Keratinocyte (primary cell): ENCODE measurements around the gene BFSP2. TPM values are rescaled to one million over a fixed set of nuclear protein-coding genes. Genes with fewer than 3 reads are reported as not detected.

Experiments
- DNase-seq: peaks from one replicate; pipeline ENCODE4 v3.0.0-alpha.2; 2011; ENCODE audit warnings: low read depth, missing footprints, low spot score
- FAIRE-seq: peaks from 2 replicates; lab custom pipeline; 2011; peaks lifted over from hg19 to GRCh38; lab: Jason Lieb, UNC
- H2AFZ ChIP-seq: 2 replicates; pipeline ENCODE4 v1.6.0; 2012; ENCODE audit warnings: low read length, control low read depth, inconsistent platforms; ENCODE audit not compliant: control insufficient read depth
- H3K27ac ChIP-seq: 2 replicates; pipeline ENCODE4 v1.5.1; 2011; ENCODE audit warnings: low read length; ENCODE audit not compliant: control insufficient read depth, insufficient read depth
- H3K27me3 ChIP-seq: 3 replicates; pipeline ENCODE4 v1.6.0; 2011; ENCODE audit warnings: low read length; ENCODE audit not compliant: control insufficient read depth, insufficient read depth; ENCODE audit errors: extremely low read depth
- H3K36me3 ChIP-seq, 2 experiments: 2 replicates in 1 of 2; 3 replicates in 1 of 2; pipeline ENCODE4 v1.5.1; 2011; ENCODE audit warnings: low read length in 2 of 2, mild to moderate bottlenecking in 1 of 2; ENCODE audit not compliant: control insufficient read depth in 2 of 2, insufficient read depth in 2 of 2; ENCODE audit errors: extremely low read depth in 1 of 2
- H3K4me1 ChIP-seq: 3 replicates; pipeline ENCODE4 v1.5.1; 2011; ENCODE audit warnings: low read length; ENCODE audit not compliant: control insufficient read depth, insufficient read depth; ENCODE audit errors: extremely low read depth
- H3K4me2 ChIP-seq: 3 replicates; pipeline ENCODE4 v1.6.0; 2011; ENCODE audit warnings: low read depth, low read length; ENCODE audit not compliant: control insufficient read depth, insufficient read depth; ENCODE audit errors: extremely low read depth
- H3K4me3 ChIP-seq, 3 experiments: fragments of 200-600 bp in 1 of 3; sonication (generic) in 1 of 3; 2 replicates in 2 of 3; 3 replicates in 1 of 3; pipeline ENCODE4 v1.5.1; 2011 to 2016; ENCODE audit warnings: low read length in 3 of 3, mild to moderate bottlenecking in 3 of 3, control low read depth in 2 of 3, inconsistent platforms in 1 of 3, low read depth in 1 of 3, mixed read lengths in 1 of 3, mixed run types in 1 of 3, moderate library complexity in 1 of 3; ENCODE audit not compliant: control insufficient read depth in 2 of 3, insufficient read depth in 2 of 3; ENCODE audit errors: extremely low read depth in 1 of 3
- H3K79me2 ChIP-seq: 2 replicates; pipeline ENCODE4 v1.6.0; 2012; ENCODE audit warnings: low read length; ENCODE audit not compliant: control insufficient read depth, insufficient read depth
- H3K9ac ChIP-seq: 3 replicates; pipeline ENCODE4 v1.6.0; 2011; ENCODE audit warnings: low read length; ENCODE audit not compliant: control insufficient read depth, insufficient read depth; ENCODE audit errors: extremely low read depth
- H3K9me1 ChIP-seq: 3 replicates; pipeline ENCODE4 v1.6.0; 2011; ENCODE audit warnings: low read length; ENCODE audit not compliant: control insufficient read depth, insufficient read depth; ENCODE audit errors: extremely low read depth
- H3K9me3 ChIP-seq: 2 replicates; pipeline ENCODE4 v1.5.1; 2012; ENCODE audit warnings: low read depth, low read length; ENCODE audit not compliant: control insufficient read depth
- H4K20me1 ChIP-seq: 3 replicates; pipeline ENCODE4 v1.6.0; 2011; ENCODE audit warnings: low read length; ENCODE audit not compliant: control insufficient read depth, insufficient read depth; ENCODE audit errors: extremely low read depth
- EZH2 ChIP-seq: IDR thresholded peaks from one replicate; pipeline ENCODE4 v1.6.1; 2012; ENCODE audit warnings: inconsistent platforms, mild to moderate bottlenecking, low read length, moderate library complexity
- dilution Hi-C: fragments of 300-500 bp; cut with MboI; formaldehyde crosslinking; loops from one replicate; pipeline ENCODE4 v1.7.0; 2020; ENCODE audit warnings: low sequenced_read_pairs; ENCODE audit not compliant: extremely low pct_ligation_motif_present
- polyA plus RNA-seq, 5 experiments: library from polyadenylated mRNA; depleted of rRNA in 3 of 5; stranded (reverse) in 3 of 5; stranded (forward) in 1 of 5; unstranded in 1 of 5; fragments of >200 nt; gene quantifications; 1 replicate in 1 of 5; 2 replicates in 3 of 5; 3 replicates in 1 of 5; pipeline versions ENCODE4 v1.2.1 to v1.2.3, GENCODE V29; 2011 to 2012; ENCODE audit warnings: missing spikeins in 2 of 5, low read depth in 1 of 5, low replicate concordance in 1 of 5
- TF ChIP-seq, protein P1 (sequence below), 3 experiments: IDR thresholded peaks in 1 of 3; conservative IDR thresholded peaks in 1 of 3; optimal IDR thresholded peaks in 1 of 3; 2 replicates in 2 of 3; 3 replicates in 1 of 3; pipeline versions ENCODE3 to v1.5.1; 2011; ENCODE audit warnings: low read length in 3 of 3, mild to moderate bottlenecking in 3 of 3, moderate library complexity in 2 of 3, control low read depth in 1 of 3, inconsistent platforms in 1 of 3; ENCODE audit not compliant: insufficient read depth in 2 of 3; ENCODE audit errors: extremely low read depth in 1 of 3

BFSP2 gene
- polyA plus RNA-seq, 1 donor (not counting 4 experiments of a cell fraction or from before 2014, with no cell fraction given), result not detected

DNA sequence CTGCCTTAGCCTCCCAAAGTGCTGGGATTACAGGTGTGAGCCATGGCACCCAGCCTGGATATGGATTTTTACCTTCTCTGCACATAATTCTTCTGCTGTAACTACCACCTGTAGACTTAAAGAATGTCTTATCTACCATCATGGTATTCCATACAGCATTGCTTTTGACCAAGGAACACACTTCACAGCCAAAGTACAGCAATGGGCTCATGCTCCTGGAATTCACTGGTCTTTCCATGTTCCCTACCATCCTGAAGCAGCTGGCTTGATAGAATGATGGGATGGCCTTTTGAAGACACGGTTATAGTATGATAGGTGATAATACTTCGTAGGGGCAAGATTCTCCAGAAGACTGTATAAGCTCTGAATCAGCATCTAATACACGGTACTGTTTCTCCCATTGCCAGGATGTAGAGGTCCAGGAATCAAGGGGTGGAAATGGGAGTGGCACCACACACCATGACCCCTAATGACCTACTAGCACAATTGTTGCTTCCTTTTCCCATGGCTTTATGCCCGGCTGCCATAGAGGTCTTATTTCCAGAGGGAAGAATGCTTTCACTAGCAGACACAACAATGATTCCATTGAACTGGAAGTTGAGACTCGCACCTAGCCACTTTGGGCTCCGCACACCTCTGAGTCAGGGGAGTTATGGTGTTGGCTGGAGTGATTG is 112.7 kb downstream of the BFSP2 start:
- Histone ChIP-seq H4K20me1 (no peaks in the 10 kb centered on the region), H3K9me1 (no peaks in the 10 kb centered on the region), H3K4me3 (no peak overlapping the region), H3K4me2 (no peak overlapping the region), H3K36me3 (no peaks in the 10 kb centered on the region), H2AFZ (no peak overlapping the region), H3K27me3 (no peaks in the 10 kb centered on the region), H3K9me3 (no peaks in the 10 kb centered on the region), H3K4me1 (no peaks in the 10 kb centered on the region), H3K9ac (no peak overlapping the region), H3K79me2 (no peaks in the 10 kb centered on the region), H3K27ac (no peak overlapping the region)
- FAIRE-seq, result no peak
- dilution Hi-C loops, result no loop called here
- DNase-seq, result no peak
- no peak for TF ChIP-seq EZH2
- TF ChIP-seq, protein P1, sequence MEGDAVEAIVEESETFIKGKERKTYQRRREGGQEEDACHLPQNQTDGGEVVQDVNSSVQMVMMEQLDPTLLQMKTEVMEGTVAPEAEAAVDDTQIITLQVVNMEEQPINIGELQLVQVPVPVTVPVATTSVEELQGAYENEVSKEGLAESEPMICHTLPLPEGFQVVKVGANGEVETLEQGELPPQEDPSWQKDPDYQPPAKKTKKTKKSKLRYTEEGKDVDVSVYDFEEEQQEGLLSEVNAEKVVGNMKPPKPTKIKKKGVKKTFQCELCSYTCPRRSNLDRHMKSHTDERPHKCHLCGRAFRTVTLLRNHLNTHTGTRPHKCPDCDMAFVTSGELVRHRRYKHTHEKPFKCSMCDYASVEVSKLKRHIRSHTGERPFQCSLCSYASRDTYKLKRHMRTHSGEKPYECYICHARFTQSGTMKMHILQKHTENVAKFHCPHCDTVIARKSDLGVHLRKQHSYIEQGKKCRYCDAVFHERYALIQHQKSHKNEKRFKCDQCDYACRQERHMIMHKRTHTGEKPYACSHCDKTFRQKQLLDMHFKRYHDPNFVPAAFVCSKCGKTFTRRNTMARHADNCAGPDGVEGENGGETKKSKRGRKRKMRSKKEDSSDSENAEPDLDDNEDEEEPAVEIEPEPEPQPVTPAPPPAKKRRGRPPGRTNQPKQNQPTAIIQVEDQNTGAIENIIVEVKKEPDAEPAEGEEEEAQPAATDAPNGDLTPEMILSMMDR (optimal IDR thresholded peaks at IDR 0.05 in 1 of 3, IDR thresholded peaks at IDR 0.05 in 1 of 3, conservative IDR thresholded peaks at IDR 0.05 in 1 of 3; ENCODE audit: extremely low read depth in 1 of 3, insufficient read depth in 2 of 3, low read length in 3 of 3), result no peak

DNA sequence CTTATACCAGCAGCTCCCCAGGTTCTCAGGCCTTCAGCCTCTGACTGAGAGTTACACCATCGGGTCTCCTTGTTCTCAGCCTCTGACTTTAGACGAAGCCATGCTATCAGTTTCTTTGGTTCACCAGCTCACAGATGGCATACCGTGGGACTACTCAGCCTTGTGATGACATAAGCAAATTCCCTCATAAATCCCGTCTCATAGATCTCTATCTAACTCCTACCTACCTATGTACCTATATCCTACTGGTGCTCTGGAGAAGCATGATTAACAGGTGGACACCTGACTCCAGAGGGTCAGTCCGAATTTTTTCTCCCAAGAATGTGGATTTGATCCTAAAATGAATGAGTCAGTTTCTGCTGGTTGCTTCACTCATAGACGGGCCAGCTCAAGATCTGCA is 114.6 kb downstream of the BFSP2 start:
- dilution Hi-C loops, result no loop called here
- H3K27me3 ChIP-seq, result no peaks in the 10 kb centered on the region
- H3K4me3 ChIP-seq, result no peak overlapping the region
- no peak for DNase-seq
- no peaks in the 10 kb centered on the region for H3K79me2 ChIP-seq
- TF ChIP-seq, protein P1 (optimal IDR thresholded peaks at IDR 0.05 in 1 of 3, IDR thresholded peaks at IDR 0.05 in 1 of 3, conservative IDR thresholded peaks at IDR 0.05 in 1 of 3; ENCODE audit: extremely low read depth in 1 of 3, insufficient read depth in 2 of 3, low read length in 3 of 3), result no peak
- no peak for TF ChIP-seq EZH2
- no peaks in the 10 kb centered on the region for H3K36me3 ChIP-seq
- no peak overlapping the region for H3K27ac ChIP-seq
- no peak overlapping the region for H3K4me2 ChIP-seq
- H3K9ac ChIP-seq, result no peak overlapping the region
- no peak for FAIRE-seq
- H4K20me1 ChIP-seq, result no peaks in the 10 kb centered on the region
- H3K9me1 ChIP-seq, result no peaks in the 10 kb centered on the region
- H3K4me1 ChIP-seq, result no peaks in the 10 kb centered on the region
- no peaks in the 10 kb centered on the region for H3K9me3 ChIP-seq
- no peak overlapping the region for H2AFZ ChIP-seq
